NCI-H226 (cell line): ENCODE data around the gene MINDY4.

ENCODE experiments used
- DNase-seq: peaks from one replicate; pipeline ENCODE4 v3.0.0-alpha.2; 2015

MINDY4 gene

DNA sequence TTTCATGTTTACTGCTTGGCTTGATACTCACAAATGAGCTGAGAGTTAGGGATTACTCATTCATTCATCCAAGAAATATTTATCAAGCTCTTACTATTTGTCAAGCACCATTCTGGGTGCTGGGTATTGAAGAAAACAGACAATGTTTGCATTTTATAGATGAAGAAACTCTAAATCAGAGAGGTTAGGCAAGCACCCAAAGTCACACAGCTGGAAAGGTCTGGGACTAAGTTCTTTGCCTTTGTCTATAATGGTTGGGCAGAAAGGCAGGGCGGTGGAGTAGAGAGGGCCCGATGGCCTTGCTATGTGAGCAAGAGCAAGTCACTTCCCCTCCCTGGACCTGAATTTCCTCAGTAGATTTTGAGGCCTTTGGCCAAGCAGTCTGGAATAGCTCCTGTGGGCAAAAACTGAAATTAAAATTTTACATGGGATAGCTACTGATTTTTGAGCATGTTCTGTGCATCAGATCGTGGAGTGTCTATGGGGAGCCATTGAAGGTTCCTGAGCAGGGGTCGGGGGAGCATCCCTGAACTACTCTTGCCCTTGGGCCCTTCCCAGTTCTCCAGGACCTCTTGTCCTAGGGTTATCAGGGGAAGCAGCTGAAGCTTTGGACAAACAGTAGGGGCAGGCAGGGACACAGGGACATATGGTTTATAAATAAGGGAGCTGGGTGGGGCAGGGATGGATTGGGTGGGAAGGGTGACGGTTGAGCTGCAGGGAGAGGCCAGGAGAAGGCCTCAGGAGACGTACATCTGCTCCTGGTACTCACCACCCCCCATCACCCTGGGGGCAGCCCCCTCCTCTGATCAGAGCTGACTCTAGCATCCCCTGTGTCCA lies 163.7 kb downstream of the MINDY4 start:
- no peak for DNase-seq

DNA sequence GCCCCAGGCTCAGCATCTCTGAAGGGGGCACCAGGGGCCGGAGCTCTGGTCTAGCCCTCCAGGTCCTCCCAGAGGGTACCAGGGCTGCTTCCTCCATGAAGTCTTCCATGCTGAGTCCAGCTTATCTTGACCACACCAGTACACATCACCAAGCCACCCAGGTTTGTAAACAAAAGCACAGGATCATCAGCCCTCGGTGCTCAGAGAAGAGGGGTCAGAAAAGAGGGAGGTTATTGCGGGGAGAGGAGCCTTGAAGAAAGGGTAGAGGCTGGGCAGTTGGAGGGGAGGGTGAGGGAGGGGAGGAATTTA lies 164.3 kb downstream of the MINDY4 start:
- DNase-seq: no peak

DNA sequence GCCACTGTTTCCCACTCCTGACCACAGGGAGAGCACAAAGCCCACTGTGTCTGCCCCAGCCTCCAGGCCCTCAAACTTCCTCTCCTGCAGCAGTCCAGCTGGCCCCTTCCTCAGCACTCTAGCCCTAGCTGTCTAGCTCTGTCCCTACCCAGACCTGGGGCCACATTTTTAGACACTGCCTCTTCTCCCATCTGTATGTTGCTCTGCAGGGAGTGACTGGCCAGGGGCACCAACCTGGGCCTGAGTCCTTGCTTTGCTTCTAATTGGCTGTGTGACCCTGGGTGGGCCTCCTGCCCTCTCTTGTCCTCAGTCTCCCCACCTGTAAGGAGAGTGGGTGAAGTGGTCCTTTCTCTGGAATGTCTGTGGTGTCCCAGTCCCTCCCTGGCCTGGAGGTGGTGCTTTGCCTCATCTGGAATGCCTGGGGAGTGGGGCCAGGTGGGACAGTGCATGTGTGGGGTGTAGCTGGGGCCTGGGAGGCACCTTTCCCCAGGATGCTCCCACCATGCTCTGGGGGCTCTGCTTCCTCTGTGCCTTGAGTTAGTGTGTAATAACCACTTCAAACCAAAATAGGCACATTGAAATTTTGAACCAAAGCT lies 165.5 kb downstream of the MINDY4 start:
- no peak for DNase-seq

DNA sequence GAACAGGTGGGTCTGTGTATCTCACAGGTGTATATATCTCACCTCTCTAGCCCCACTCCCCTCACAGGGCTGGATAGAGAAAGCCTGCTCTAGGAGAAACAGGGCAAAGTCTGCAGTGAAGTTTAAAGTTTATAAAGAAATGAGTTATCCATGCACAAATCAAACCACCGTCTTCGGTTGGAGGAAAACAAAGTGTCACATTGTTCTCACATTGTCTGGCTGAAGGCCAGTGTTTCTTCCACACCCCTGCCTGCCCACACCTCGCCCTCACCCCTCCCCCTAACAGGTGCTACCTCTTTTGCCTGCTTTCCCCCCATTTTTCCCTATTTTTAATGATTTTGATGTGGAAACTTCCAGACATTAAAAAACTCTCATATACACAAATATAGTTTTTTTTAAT lies 166.2 kb downstream of the MINDY4 start:
- DNase-seq: no peak

DNA sequence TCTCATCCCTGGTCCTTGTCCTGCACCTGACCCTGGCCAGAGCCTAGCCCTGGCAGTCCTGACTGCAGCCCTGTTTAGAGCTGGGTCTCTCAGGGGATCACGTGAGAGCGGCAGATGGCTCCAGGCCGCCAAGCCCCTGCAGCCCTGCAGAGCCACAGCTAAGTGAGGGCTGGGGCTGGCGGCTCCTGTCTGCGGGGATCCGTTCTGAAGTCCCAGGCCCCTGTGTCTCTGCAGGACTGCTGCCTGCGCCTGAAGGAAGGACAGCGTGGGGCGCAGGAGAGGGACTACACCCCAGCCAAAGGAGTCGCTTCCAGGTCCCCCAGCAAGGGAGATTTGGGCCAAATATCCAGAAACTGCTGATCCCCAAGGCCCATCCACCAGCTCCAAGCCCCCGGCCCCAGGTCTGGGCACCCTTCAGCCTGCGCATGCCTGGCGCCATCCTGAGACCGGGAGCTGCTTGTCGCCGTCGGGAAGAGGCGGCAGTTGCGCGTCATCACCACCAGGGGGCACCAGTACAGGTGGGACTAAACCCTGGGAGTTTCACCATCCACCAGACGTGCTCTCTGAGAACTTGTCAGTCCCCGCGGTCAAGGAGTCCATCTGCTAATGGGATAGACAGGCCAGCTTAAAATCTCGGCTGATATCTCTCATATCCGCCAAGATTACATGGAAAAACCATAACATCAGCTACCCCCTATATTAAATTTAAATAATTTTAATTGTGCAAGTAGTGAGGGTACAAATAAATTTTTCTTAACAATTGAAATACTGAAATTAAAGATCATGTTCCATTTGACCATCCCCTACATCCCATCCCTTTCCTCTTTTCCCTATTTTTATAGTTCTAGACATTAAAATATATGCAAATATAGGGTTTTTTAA lies 167.5 kb downstream of the MINDY4 start:
- DNase-seq: peak; percentile 70

DNA sequence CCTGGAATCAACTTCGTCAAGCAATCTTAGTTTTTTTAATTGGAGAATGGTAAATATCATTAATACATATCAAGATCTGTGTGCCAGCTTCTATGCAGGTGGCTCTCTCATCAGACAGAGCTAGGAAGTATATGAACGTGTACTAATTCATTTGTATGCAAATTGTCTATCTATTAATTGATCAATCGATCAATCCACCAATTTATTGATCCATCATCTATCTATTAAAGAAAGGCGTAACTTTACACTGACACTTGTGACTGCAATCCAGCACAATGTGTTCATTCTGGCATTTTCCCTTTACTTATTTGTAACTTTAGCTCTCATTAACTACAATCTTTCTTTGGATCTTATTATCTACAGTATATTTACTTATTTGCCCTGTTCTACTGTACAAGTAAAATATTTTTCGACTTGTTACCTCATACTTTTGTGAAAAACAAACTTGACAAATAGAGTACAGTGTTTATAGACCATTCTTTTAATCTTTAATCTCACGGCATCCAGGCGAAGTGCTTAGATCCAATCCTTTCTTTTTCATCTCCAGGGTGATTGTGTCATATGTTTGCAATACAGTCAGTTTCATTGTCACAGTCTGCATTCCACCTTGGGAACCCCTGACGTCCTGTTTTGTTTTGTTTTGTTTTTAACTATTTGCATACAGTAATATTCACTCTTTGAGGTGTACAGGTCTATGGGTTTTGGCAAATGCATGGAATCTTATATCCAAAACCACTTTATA lies 170.5 kb downstream of the MINDY4 start:
- no peak for DNase-seq
